ENCODE measurements around the gene MYO7B. TPM values are rescaled to one million over a fixed set of nuclear protein-coding genes. Genes with fewer than 3 reads are reported as not detected.

Gene MYO7B
- total RNA-seq, 1 donor from 2014 or later, result 0.04 TPM

DNA sequence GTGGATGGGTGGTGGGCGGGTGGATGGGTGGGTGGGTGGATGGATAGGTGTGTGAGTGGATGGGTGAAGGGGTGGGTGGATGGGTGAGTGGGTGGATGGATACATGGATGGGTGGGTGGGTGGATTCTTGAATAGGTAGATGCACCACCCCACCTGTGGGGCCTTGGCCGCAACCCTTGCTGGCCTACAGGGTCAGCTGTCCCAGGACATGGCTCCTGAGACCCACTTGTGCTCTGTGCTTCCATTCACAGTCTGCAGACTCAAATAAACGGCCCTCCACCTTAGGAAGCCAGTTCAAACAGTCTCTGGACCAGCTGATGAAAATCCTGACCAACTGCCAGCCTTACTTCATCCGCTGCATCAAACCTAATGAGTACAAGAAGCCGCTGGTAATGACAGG lies 54.4 kb downstream of the MYO7B start:
- no peak overlapping the region for H3K4me3 Mint-ChIP-seq
- no peaks in the 10 kb centered on the region for H3K4me1 Mint-ChIP-seq
- no peaks in the 10 kb centered on the region for H3K9me3 Mint-ChIP-seq
- H3K36me3 Mint-ChIP-seq, result no peaks in the 10 kb centered on the region
- no peak for DNase-seq (ENCODE audit: low spot score in 2 of 2, unreplicated experiment in 2 of 2)
- no peak overlapping the region for H3K27ac Mint-ChIP-seq
- TF ChIP-seq, protein P1, sequence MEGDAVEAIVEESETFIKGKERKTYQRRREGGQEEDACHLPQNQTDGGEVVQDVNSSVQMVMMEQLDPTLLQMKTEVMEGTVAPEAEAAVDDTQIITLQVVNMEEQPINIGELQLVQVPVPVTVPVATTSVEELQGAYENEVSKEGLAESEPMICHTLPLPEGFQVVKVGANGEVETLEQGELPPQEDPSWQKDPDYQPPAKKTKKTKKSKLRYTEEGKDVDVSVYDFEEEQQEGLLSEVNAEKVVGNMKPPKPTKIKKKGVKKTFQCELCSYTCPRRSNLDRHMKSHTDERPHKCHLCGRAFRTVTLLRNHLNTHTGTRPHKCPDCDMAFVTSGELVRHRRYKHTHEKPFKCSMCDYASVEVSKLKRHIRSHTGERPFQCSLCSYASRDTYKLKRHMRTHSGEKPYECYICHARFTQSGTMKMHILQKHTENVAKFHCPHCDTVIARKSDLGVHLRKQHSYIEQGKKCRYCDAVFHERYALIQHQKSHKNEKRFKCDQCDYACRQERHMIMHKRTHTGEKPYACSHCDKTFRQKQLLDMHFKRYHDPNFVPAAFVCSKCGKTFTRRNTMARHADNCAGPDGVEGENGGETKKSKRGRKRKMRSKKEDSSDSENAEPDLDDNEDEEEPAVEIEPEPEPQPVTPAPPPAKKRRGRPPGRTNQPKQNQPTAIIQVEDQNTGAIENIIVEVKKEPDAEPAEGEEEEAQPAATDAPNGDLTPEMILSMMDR (IDR thresholded peaks at IDR 0.05; ENCODE audit: unreplicated experiment), result no peak
- peaks cover 6% of the 10 kb centered on the region for H3K27me3 Mint-ChIP-seq (ENCODE audit: low read depth)

DNA sequence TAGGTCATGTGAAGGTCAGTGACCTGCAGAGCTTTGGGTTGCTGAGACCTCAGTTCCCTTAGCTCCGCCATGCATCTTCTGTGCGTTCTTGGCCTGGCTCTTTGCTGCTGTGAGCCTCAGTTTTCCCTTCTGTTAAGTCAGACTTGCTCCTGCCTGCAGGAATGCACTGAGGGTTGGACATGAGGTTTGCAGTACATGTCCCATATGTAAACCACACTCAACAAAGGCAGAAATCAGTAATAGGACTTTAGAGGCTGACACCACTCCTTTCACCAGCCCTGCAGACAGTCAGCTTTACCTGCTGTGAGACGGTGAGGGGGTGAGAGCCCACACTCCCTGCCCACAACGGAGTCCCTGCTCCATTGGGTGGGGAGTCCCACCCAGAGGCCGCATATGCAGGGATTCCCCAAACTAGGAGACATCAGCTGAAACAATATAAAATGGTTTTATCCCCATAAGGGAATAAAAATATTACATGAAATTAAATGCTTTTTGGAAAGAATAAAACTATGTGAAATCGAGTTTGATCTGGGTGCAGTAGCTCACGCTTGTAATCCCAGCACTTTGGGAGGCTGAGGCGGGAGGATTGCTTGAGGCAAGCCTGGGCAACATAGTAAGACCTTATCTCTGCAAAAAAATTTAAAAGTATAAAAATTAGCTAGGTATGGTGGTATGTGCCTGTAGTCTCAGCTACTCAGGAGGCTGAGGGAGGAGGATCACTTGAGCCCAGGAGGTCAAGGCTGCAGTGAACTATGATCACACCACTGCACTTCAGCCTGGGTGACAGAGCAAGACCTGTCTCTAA lies 55.1 kb downstream of the MYO7B start:
- Mint-ChIP-seq H3K36me3 (no peaks in the 10 kb centered on the region), H3K27ac (no peak overlapping the region), H3K27me3 (ENCODE audit: low read depth) (peaks cover 6% of the 10 kb centered on the region), H3K4me1 (no peaks in the 10 kb centered on the region), H3K9me3 (peaks cover 4% of the 10 kb centered on the region), H3K4me3 (no peak overlapping the region)
- no peak for DNase-seq (ENCODE audit: low spot score in 2 of 2, unreplicated experiment in 2 of 2)
- TF ChIP-seq, protein P1 (IDR thresholded peaks at IDR 0.05; ENCODE audit: unreplicated experiment), result no peak

DNA sequence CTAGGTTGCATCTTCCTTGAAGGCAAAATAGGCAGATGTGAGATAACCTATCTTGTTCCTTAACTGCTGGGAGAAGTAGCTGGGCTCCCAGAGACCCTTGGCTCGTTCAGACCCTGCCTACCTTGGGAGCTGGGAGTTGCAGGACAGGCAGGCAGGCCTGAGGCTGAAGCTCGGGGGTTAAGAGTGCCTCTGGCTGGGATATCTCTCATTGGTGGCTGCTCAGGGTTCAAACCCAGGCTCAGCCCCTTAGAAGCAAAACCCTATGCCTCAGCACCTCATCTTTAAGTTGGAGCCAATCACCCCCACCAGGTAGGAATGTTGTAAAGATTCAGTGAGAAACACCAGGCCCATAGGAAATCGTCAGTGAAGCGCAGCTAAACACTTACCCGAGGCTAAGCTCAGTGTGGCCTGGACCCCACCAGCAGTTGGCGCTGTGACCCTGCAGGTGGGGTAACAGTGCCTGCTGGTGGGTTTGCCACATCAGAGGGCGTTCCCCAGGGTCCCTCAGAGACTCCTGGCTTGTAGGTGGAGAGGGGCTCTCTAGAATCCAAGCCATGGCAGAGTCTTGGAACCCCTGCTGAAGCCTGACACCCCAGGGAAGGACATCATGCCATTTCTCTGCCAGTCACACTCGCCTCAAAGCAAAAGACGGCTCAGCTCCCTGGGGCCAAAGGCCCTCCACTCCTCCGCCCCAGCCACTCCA lies 55.9 kb downstream of the MYO7B start:
- Mint-ChIP-seq H3K27ac (no peak overlapping the region), H3K4me1 (no peaks in the 10 kb centered on the region), H3K27me3 (ENCODE audit: low read depth) (no peaks in the 10 kb centered on the region), H3K4me3 (no peak overlapping the region), H3K36me3 (no peaks in the 10 kb centered on the region), H3K9me3 (peaks cover 8% of the 10 kb centered on the region)
- DNase-seq (ENCODE audit: low spot score in 2 of 2, unreplicated experiment in 2 of 2), result peak in 1 of 2 experiments; percentile 64
- TF ChIP-seq, protein P1 (IDR thresholded peaks at IDR 0.05; ENCODE audit: unreplicated experiment), result peak; percentile 60

DNA sequence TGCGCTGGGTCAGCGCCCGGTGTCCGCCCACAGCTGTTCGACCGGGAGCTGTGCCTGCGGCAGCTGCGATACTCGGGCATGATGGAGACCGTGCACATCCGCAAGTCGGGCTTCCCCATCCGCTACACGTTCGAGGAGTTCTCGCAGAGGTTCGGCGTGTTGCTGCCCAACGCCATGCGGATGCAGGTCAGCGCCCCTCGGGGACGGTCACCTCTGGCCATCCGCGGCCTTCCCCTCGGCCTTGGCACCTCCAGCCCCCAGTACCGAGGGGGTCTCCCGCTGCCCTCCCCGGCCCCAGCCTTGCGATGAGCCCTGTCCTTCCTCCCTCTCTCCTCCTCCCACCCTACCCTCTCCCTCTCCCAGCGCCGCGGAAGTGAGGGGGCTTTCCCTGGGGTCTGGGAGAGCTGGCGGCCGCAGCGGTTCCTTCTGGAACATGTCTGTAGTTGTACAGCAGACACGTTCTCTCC lies 57.3 kb downstream of the MYO7B start:
- H3K36me3 Mint-ChIP-seq, result no peaks in the 10 kb centered on the region
- TF ChIP-seq, protein P1 (IDR thresholded peaks at IDR 0.05; ENCODE audit: unreplicated experiment), result no peak
- H3K4me1 Mint-ChIP-seq, result no peaks in the 10 kb centered on the region
- peaks cover 8% of the 10 kb centered on the region for H3K9me3 Mint-ChIP-seq
- no peak for DNase-seq (ENCODE audit: low spot score in 2 of 2, unreplicated experiment in 2 of 2)
- H3K27ac Mint-ChIP-seq, result no peak overlapping the region
- H3K27me3 Mint-ChIP-seq (ENCODE audit: low read depth), result no peaks in the 10 kb centered on the region
- H3K4me3 Mint-ChIP-seq, result no peak overlapping the region

DNA sequence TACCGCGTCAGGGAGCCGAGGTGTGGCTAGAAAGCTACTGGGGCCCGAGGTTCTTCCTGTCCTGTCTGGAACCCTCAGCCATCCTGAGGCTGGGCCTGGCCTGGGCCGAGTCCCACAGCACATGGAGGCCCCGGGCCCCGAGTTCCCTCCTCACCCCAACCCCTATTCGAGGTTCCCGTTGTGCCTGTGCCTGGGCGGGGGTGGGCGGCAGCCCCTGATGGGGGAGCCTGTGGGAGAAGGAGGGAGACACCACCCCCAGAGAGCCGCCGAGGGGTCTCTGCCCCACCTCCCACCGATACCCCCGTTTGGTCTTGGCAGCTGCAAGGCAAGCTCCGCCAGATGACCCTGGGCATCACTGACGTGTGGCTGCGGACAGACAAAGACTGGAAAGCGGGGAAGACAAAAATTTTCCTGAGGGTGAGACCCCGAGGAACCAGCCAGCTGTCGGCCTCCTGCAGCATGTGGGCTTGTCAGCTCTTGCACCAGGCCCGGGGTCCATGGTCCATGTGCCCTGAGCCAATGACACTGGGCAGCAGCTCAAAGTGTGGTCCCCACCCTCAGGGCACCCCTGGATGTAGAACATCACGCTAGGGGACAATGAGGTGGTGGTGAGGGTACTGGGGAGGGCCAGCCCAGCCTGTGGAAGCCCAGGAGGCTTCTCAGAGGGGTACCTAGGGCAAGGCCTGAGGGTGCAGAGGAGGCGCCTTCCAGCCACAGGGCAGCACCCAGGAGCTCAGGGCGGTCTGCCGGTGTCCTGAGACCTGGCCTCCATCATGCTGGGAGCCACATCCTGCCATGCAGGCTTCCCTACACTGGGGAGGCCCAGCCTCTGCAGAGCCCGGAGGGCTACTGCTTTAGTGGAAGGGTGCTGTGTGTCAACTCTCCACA lies 58.0 kb downstream of the MYO7B start:
- Mint-ChIP-seq H3K4me3 (no peak overlapping the region), H3K27ac (no peak overlapping the region)
- TF ChIP-seq, protein P1 (IDR thresholded peaks at IDR 0.05; ENCODE audit: unreplicated experiment), result no peak

More for the DNA sequence above, 58.0 kb downstream of the MYO7B start:
- no peaks in the 10 kb centered on the region for H3K36me3 Mint-ChIP-seq
- peaks cover 8% of the 10 kb centered on the region for H3K9me3 Mint-ChIP-seq
- no peaks in the 10 kb centered on the region for H3K27me3 Mint-ChIP-seq (ENCODE audit: low read depth)
- H3K4me1 Mint-ChIP-seq, result no peaks in the 10 kb centered on the region
- no peak for DNase-seq (ENCODE audit: low spot score in 2 of 2, unreplicated experiment in 2 of 2)

Data from mesothelial cell of epicardium (in vitro differentiated cells).